PFSK-1 (cell line): Measurements from ENCODE around the gene NYNRIN.

Experiments used
- FOXP2 ChIP-seq: optimal IDR thresholded peaks from 2 replicates; pipeline ENCODE3; 2011; ENCODE audit warnings: borderline replicate concordance, control low read depth, inconsistent platforms; ENCODE audit not compliant: insufficient read depth; ENCODE audit errors: extremely low read length, extremely low read depth
- POLR2AphosphoS5 ChIP-seq: IDR thresholded peaks from 2 replicates; pipeline ENCODE4 v1.6.1; 2012; ENCODE audit warnings: low read depth, mild to moderate bottlenecking, control low read depth, low read length, moderate library complexity
- REST ChIP-seq, 2 experiments: IDR thresholded peaks; 2 replicates each; pipeline versions ENCODE4 v1.6.1 to v1.8.0; 2011 to 2012; ENCODE audit warnings: low read depth in 2 of 2, low read length in 2 of 2, control low read depth in 1 of 2, inconsistent platforms in 1 of 2, mild to moderate bottlenecking in 1 of 2, moderate library complexity in 1 of 2; ENCODE audit not compliant: insufficient read depth in 1 of 2
- SIN3A ChIP-seq: IDR thresholded peaks from 2 replicates; pipeline ENCODE4 v1.6.1; 2012; ENCODE audit warnings: mild to moderate bottlenecking, low read length, moderate library complexity, borderline replicate concordance; ENCODE audit not compliant: insufficient read depth
- TAF1 ChIP-seq: IDR thresholded peaks from 2 replicates; pipeline ENCODE4 v1.6.1; 2012; ENCODE audit warnings: low read length, control low read depth, borderline replicate concordance; ENCODE audit not compliant: insufficient read depth

NYNRIN gene

DNA sequence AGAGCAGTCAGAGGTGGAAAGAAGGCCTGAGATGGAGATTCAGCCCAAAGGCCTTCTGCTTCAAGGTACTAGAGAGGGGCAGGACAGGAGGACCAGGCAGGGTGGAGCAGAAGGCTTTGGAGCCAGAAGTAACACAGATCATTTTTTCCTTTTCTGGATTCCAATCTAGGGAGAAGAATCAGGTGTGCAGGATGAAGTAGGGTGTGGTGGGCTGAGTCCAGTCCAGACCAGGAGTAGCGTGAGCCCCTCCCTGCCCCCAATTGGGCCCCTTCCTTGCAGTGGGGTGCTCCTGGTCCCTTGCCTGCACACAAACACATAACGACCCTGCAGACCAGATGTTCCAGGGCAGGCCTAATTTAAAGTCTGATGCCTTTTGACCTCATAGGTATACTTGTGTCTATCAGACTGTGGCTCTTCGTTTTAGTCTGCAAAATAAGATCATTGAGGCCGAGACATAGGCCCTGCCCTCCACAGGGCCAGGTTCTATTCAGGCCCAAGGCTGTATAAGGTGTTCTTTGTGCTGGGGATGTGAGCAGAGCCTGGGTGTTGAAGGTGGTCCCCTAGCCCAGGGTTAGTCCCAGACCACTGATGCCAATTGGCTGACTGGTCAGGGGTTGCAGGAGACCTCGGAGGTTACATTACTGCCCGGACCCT is 1.0 kb upstream of the NYNRIN start:
- no peak for TF ChIP-seq POLR2AphosphoS5
- TF ChIP-seq REST (IDR thresholded peaks at IDR 0.05; ENCODE audit: insufficient read depth in 1 of 2, low read depth in 2 of 2, low read length in 2 of 2) = no peak
- no peak for TF ChIP-seq SIN3A
- TF ChIP-seq FOXP2 = no peak
- TF ChIP-seq TAF1 = no peak

GRCh38 chr14:24398293-24398652 is 530 bp upstream of the NYNRIN start:
- no peak for TF ChIP-seq FOXP2

GRCh38 chr14:24399447-24399822 is 632 bp downstream of the NYNRIN start:
- no peak for TF ChIP-seq SIN3A
- TF ChIP-seq REST (IDR thresholded peaks at IDR 0.05; ENCODE audit: insufficient read depth in 1 of 2, low read depth in 2 of 2, low read length in 2 of 2) = no peak
- no peak for TF ChIP-seq FOXP2
- no peak for TF ChIP-seq TAF1
- no peak for TF ChIP-seq POLR2AphosphoS5

- TF ChIP-seq SIN3A (no peak), FOXP2 (no peak), TAF1 (no peak), REST (IDR thresholded peaks at IDR 0.05; ENCODE audit: insufficient read depth in 1 of 2, low read depth in 2 of 2, low read length in 2 of 2) (no peak), POLR2AphosphoS5 (no peak)
Observed at GRCh38 chr14:24399999-24400718, 1.4 kb downstream of the NYNRIN start.

DNA sequence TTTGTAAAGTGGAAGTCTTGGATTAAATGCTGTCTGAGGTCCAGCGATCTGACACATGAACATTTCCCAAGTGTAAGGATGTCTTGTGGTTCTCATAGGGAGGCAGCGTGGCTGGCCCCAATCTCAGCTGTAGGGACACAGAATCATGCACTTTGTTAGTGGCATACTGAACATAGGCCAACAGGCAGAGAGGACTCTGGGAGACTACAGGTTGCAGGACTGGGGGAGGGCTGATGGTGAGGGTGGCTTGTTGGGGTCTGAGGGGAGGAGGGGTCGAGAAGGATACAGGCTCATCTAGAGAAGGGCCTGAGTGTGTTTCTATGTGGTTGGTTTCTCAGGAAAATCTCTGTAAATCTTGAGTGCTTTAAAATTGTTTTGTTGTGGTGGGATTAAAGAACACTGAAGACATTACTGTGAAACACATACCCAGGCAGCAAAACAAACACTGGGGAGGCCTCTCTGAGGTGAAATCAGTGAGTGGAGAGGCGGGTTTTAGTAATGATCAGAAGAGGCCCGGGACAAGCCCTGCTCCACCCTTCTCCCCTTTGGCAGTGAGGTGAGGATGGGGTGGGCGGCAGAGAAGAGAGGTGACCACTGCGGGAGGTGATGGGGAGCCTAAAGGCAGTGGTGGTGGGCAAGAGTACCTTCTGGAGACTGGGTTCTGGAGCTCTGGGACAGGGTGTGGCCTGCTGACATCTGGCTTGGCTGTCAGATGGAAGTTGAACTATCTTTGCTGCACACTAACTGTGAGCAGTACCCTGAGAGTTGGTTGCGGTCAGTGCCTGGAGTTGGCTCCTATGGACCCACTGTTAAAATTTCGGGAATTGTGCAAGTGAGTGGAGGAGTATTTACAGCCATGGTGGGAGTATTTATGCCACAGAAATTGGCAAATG is 3.3 kb downstream of the NYNRIN start:
- TF ChIP-seq POLR2AphosphoS5 (no peak), TAF1 (no peak), SIN3A (no peak), REST (IDR thresholded peaks at IDR 0.05; ENCODE audit: insufficient read depth in 1 of 2, low read depth in 2 of 2, low read length in 2 of 2) (no peak), FOXP2 (no peak)
